Lower lobe of right lung (tissue), 2 donors: ENCODE results near the gene MED4. TPM values are rescaled to one million over a fixed set of nuclear protein-coding genes. Genes with fewer than 3 reads are reported as not detected.

Experiments used
- ATAC-seq, 2 donors: fragments of 200-7000 bp; cut with Tn5 transposase; one replicate each; pipeline ENCODE4 v1.9.1; 2020 to 2022; ENCODE audit warnings: mild to moderate bottlenecking in 2 of 2, moderate library complexity in 2 of 2
- DNase-seq: peaks from one replicate; pipeline ENCODE4 v3.0.0-alpha.2; 2020
- H3K27ac ChIP-seq: fragments of 200-600 bp; one replicate; pipeline ENCODE4 v1.8.0; 2022
- H3K27me3 ChIP-seq: fragments of 200-600 bp; one replicate; pipeline ENCODE4 v1.8.0; 2022; ENCODE audit warnings: low read depth
- H3K36me3 ChIP-seq: fragments of 200-600 bp; one replicate; pipeline ENCODE4 v1.8.0; 2022; ENCODE audit warnings: mild to moderate bottlenecking
- H3K4me1 ChIP-seq: fragments of 200-600 bp; one replicate; pipeline ENCODE4 v1.8.0; 2022
- H3K4me3 ChIP-seq: fragments of 200-600 bp; one replicate; pipeline ENCODE4 v1.8.0; 2022; ENCODE audit warnings: mild to moderate bottlenecking
- H3K9me3 ChIP-seq: fragments of 200-600 bp; one replicate; pipeline ENCODE4 v1.8.0; 2022
- CTCF ChIP-seq: fragments of 200-600 bp; IDR thresholded peaks from one replicate; pipeline ENCODE4 v1.8.0; 2022; ENCODE audit warnings: antibody characterized with exemption, mild to moderate bottlenecking
- intact Hi-C: fragments of 100-400 bp; cut with DNase I; formaldehyde crosslinking; loops from one replicate; pipeline ENCODE4 v1.11.0; 2022
- long read RNA-seq: library from polyadenylated mRNA; unstranded; transcript quantifications from one replicate; pipeline ENCODE4 v2.0.0, GENCODE V29; 2021
- total RNA-seq: library from RNA; stranded (reverse); fragmentation: NEBNext Ultra II Directional; extraction: Animal tissue kit (Norgen Biotek cat#: 25700); gene quantifications from one replicate; pipeline ENCODE4 v1.2.1, GENCODE V29; 2021
- donor health status: DM: no; HTN: yes; CAD: no; lungs with severe emphysema.

Gene MED4, protein sequence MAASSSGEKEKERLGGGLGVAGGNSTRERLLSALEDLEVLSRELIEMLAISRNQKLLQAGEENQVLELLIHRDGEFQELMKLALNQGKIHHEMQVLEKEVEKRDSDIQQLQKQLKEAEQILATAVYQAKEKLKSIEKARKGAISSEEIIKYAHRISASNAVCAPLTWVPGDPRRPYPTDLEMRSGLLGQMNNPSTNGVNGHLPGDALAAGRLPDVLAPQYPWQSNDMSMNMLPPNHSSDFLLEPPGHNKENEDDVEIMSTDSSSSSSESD
- total RNA-seq, result 41.4 TPM
- long read RNA-seq, transcript MED4-202 (7 exons, 931 nt), result minor isoform, 14 of 109 reads
- long read RNA-seq, transcript MED4-201 (7 exons, 2,022 nt), result major isoform, 76 of 109 reads
- long read RNA-seq, partial matches to known transcripts, result 2 of 109 reads
- long read RNA-seq, other reads (novel, unspliced or antisense), result 17 of 109 reads

GRCh38 chr13:48094781-48095502, at the start of gene MED4:
Gene MED4, minus strand, starts transcription at chr13:48095104. Its CDS starts 26 bp downstream, at chr13:48095078.
- H3K36me3 ChIP-seq, result no peaks in the 10 kb centered on the region
- DNase-seq (peak; percentile 96), ATAC-seq (peak; percentile 98 to 100)
- TF ChIP-seq CTCF, result peak; percentile 99
- H3K4me3 ChIP-seq, result peak within 1 kb of the TSS; percentile 98
- H3K4me1 ChIP-seq, result peaks cover 41% of the 10 kb centered on the region
- H3K27ac ChIP-seq, result peak within 1 kb of the TSS; percentile 92
- no peaks in the 10 kb centered on the region for H3K9me3 ChIP-seq
- H3K27me3 ChIP-seq, result no peaks in the 10 kb centered on the region
- intact Hi-C loops, result no loop called here

DNA sequence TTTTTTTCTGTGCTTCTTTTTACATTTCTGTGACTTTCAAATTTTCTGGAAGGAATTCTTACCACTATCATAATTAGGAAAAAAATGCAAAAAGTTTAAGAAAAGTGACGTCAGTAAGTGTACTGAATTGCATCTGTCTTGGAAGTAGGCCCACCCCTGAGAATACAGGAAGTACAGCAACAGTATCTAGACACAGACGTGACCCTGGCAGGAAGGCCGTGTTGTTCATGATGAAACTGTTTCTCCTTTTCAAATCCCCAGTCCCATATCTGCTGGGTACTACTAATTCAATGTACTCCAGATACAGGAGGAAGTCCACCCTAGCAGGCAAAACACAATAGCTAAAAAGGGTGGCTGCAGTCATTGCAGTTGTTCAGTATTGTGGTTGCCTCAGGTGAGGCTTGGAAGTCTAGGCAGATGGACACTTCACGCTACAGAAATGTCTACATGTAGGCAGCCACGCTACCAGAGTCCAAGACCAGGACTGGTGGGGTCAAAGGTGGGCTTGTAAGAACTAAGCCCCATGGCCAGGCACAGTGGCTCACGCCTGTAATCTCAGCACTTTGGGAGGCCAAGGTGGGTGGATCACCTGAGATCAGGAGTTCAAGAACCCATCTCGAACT, 49.6 kb upstream of the MED4 start:
- Histone ChIP-seq H3K27ac (peak overlapping the region; percentile 70), H3K4me3 (no peak overlapping the region), H3K9me3 (no peaks in the 10 kb centered on the region), H3K36me3 (no peaks in the 10 kb centered on the region), H3K27me3 (no peaks in the 10 kb centered on the region), H3K4me1 (peaks cover 25% of the 10 kb centered on the region)
- peak; percentile 63 for DNase-seq
- no peak for TF ChIP-seq CTCF
- peak; percentile 77 to 90 for ATAC-seq
- intact Hi-C loops, result no loop called here

- ATAC-seq (peak; percentile 39 to 55), DNase-seq (no peak)
- H3K27ac ChIP-seq, result no peak overlapping the region
- H3K4me1 ChIP-seq, result peaks cover 25% of the 10 kb centered on the region
- intact Hi-C loops, result no loop called here
- H3K36me3 ChIP-seq, result no peaks in the 10 kb centered on the region
- TF ChIP-seq CTCF, result no peak
- H3K9me3 ChIP-seq, result no peaks in the 10 kb centered on the region
- H3K27me3 ChIP-seq, result no peaks in the 10 kb centered on the region
- no peak overlapping the region for H3K4me3 ChIP-seq
Observed at GRCh38 chr13:48142436-48142835, 47.5 kb upstream of the MED4 start.

DNA sequence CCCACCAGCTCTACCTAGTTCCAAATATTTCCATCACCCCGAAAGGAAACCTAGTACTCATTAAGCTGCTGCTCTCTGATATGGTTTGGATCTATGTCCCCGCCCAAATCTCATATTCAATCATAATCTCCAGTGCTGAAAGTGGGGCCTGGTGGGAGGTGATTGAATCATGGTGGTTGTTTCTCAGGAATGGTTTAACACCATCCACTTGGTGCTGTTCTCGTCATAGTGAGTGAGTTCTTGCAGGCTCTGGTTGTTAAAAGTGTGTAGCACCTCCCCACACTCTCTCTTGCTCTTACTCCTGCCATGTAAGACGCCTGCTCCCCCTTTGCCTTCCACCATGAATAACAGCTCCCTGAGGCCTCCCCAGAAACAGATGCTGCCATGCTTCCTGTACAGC, 43.4 kb upstream of the MED4 start:
- H3K4me3 ChIP-seq, result no peak overlapping the region
- H3K36me3 ChIP-seq, result no peaks in the 10 kb centered on the region
- TF ChIP-seq CTCF, result no peak
- H3K4me1 ChIP-seq, result peaks cover 7% of the 10 kb centered on the region
- no peak overlapping the region for H3K27ac ChIP-seq
- H3K27me3 ChIP-seq, result no peaks in the 10 kb centered on the region
- intact Hi-C loops, result no loop called here
- H3K9me3 ChIP-seq, result no peaks in the 10 kb centered on the region
- DNase-seq, result no peak
- no peak for ATAC-seq

- Histone ChIP-seq H3K27me3 (no peaks in the 10 kb centered on the region), H3K4me3 (no peak overlapping the region), H3K9me3 (no peaks in the 10 kb centered on the region), H3K4me1 (no peaks in the 10 kb centered on the region), H3K36me3 (no peaks in the 10 kb centered on the region), H3K27ac (no peak overlapping the region)
- no peak for TF ChIP-seq CTCF
- ATAC-seq (no peak), DNase-seq (no peak)
- intact Hi-C loops, result no loop called here
Observed at GRCh38 chr13:48132961-48133360, 38.1 kb upstream of the MED4 start.
